H1 (cell line): ENCODE results near the gene TXNIP. TPM values are rescaled to one million over a fixed set of nuclear protein-coding genes. Genes with fewer than 3 reads are reported as not detected.

Source experiments
- CHD7 ChIP-seq: fragments of 300-600 bp; sonication (generic); IDR thresholded peaks from 2 replicates; pipeline ENCODE4 v1.7.1; 2012; ENCODE audit warnings: low read length, moderate library complexity, mild to moderate bottlenecking, inconsistent platforms; ENCODE audit not compliant: insufficient replicate concordance
- polyA plus RNA-seq, 7 experiments: library from polyadenylated mRNA; depleted of rRNA in 3 of 7; stranded (reverse) in 5 of 7; unstranded in 2 of 7; fragments of >200 nt in 5 of 7; fragments of 200-250 nt in 2 of 7; gene quantifications; 1 replicate in 5 of 7; 2 replicates in 1 of 7; 4 replicates in 1 of 7; pipeline versions ENCODE4 v1.2.1 to v1.2.3, GENCODE V29; 2011 to 2013; ENCODE audit warnings: missing spikeins in 2 of 7, mixed read lengths in 2 of 7
- total RNA-seq: library from RNA; stranded (reverse); fragmentation: NEBNext Ultra II Directional; extraction: Animal tissue kit (Norgen Biotek cat#: 25700); gene quantifications from 2 replicates; pipeline ENCODE4 v1.2.1, GENCODE V29; 2021

TXNIP gene
- total and polyA plus RNA-seq, 2 of the 8 experiments (the other 6 are each of a cell fraction or from before 2014, with no cell fraction given): 12.3 to 56.8 TPM

- TF ChIP-seq CHD7: no peak
Observed at GRCh38 chr1:146001709-146002108, 5.3 kb upstream of the TXNIP start (continued).
